Activated gamma-delta T cell treated with Interleukin-2 at 50 U/mL for 16 hours (primary cell): ENCODE data around the gene SLC6A17.

Experiments
- DNase-seq: peaks from one replicate; pipeline ENCODE4 v3.0.0-alpha.2; 2020

SLC6A17 gene

GRCh38 chr1:110206261-110206920, 56.1 kb downstream of the SLC6A17 start:
- DNase-seq: no peak

GRCh38 chr1:110207831-110208230, 57.5 kb downstream of the SLC6A17 start:
- peak; percentile 79 for DNase-seq

GRCh38 chr1:110208916-110209645, 58.8 kb downstream of the SLC6A17 start:
- DNase-seq: no peak

GRCh38 chr1:110209715-110210603, 59.7 kb downstream of the SLC6A17 start, which contains the start of gene KCNC4:
Gene KCNC4 (plus strand): TSS chr1:110210314. CDS start chr1:110211500, 1,186 bp downstream.
- peak; percentile 89 for DNase-seq

GRCh38 chr1:110210604-110211495, 60.6 kb downstream of the SLC6A17 start:
- peak; percentile 41 for DNase-seq

- peak; percentile 19 for DNase-seq
These were observed 61.3 kb downstream of the SLC6A17 start for GRCh38 chr1:110211496-110212168.

GRCh38 chr1:110212169-110213142, 62.2 kb downstream of the SLC6A17 start:
- no peak for DNase-seq

GRCh38 chr1:110213143-110213540, 62.8 kb downstream of the SLC6A17 start:
- no peak for DNase-seq

GRCh38 chr1:110214454-110215404, 64.4 kb downstream of the SLC6A17 start:
- DNase-seq: no peak

GRCh38 chr1:110215621-110216515, 65.6 kb downstream of the SLC6A17 start:
- no peak for DNase-seq

GRCh38 chr1:110216844-110217444, 66.7 kb downstream of the SLC6A17 start:
- DNase-seq: no peak

- no peak for DNase-seq
These were observed 67.8 kb downstream of the SLC6A17 start for GRCh38 chr1:110218137-110218536.

- DNase-seq: no peak
These were observed 68.4 kb downstream of the SLC6A17 start for GRCh38 chr1:110218739-110219138.

- no peak for DNase-seq
These were observed 70.0 kb downstream of the SLC6A17 start for GRCh38 chr1:110220324-110220723.

GRCh38 chr1:110221119-110221518, 70.8 kb downstream of the SLC6A17 start:
- no peak for DNase-seq

GRCh38 chr1:110223127-110223526, 72.8 kb downstream of the SLC6A17 start:
- no peak for DNase-seq

GRCh38 chr1:110223581-110223980, 73.3 kb downstream of the SLC6A17 start:
- DNase-seq: no peak
